Trophoblast cell (in vitro differentiated cells and primary cell): ENCODE results near the gene FHAD1.

Source experiments
- DNase-seq, 2 donors: peaks; one replicate each; pipeline ENCODE4 v3.0.0-alpha.2; 2016
- H2AFZ ChIP-seq: 2 replicates; pipeline ENCODE4 v1.6.1; 2013; ENCODE audit warnings: low read length, moderate library complexity, mild to moderate bottlenecking; ENCODE audit not compliant: insufficient read depth, poor library complexity
- H2AK5ac ChIP-seq: 2 replicates; pipeline ENCODE4 v1.6.1; 2013; ENCODE audit warnings: mild to moderate bottlenecking, low read length
- H2BK120ac ChIP-seq: 2 replicates; pipeline ENCODE4 v1.6.1; 2013; ENCODE audit warnings: low read length, mild to moderate bottlenecking, moderate library complexity; ENCODE audit not compliant: insufficient read depth, poor library complexity
- H2BK12ac ChIP-seq: 2 replicates; pipeline ENCODE4 v1.6.1; 2013; ENCODE audit warnings: mild to moderate bottlenecking, low read length, moderate library complexity
- H2BK5ac ChIP-seq: 2 replicates; pipeline ENCODE4 v1.6.1; 2013; ENCODE audit warnings: low read length, low read depth, moderate library complexity, mild to moderate bottlenecking; ENCODE audit not compliant: poor library complexity
- H3K14ac ChIP-seq: 2 replicates; pipeline ENCODE4 v1.6.1; 2013; ENCODE audit warnings: mild to moderate bottlenecking, low read length
- H3K18ac ChIP-seq: 2 replicates; pipeline ENCODE4 v1.6.1; 2013; ENCODE audit warnings: mild to moderate bottlenecking, low read length
- H3K23ac ChIP-seq: 2 replicates; pipeline ENCODE4 v1.6.1; 2013; ENCODE audit warnings: low read length
- H3K27ac ChIP-seq: 2 replicates; pipeline ENCODE4 v1.5.1; 2013; ENCODE audit warnings: low read depth, mild to moderate bottlenecking, inconsistent platforms, low read length, moderate library complexity
- H3K27me3 ChIP-seq: 2 replicates; pipeline ENCODE4 v1.6.1; 2013; ENCODE audit warnings: inconsistent platforms, mild to moderate bottlenecking, low read length, moderate library complexity; ENCODE audit not compliant: insufficient read depth
- H3K36me3 ChIP-seq, 2 experiments: 1 replicate in 1 of 2; 2 replicates in 1 of 2; pipeline ENCODE4 v1.6.1; 2013; ENCODE audit warnings: low read length in 2 of 2, mild to moderate bottlenecking in 2 of 2, moderate library complexity in 1 of 2; ENCODE audit not compliant: insufficient read depth in 2 of 2, control insufficient read depth in 1 of 2
- H3K4ac ChIP-seq: 2 replicates; pipeline ENCODE4 v1.6.1; 2013; ENCODE audit warnings: low read depth, mild to moderate bottlenecking, low read length, moderate library complexity
- H3K4me1 ChIP-seq, 2 experiments: 1 replicate in 1 of 2; 2 replicates in 1 of 2; pipeline ENCODE4 v1.6.1; 2013; ENCODE audit warnings: low read length in 2 of 2, mild to moderate bottlenecking in 2 of 2, moderate library complexity in 1 of 2; ENCODE audit not compliant: insufficient read depth in 2 of 2, control insufficient read depth in 1 of 2
- H3K4me2 ChIP-seq: 2 replicates; pipeline ENCODE4 v1.6.1; 2013; ENCODE audit warnings: inconsistent platforms, mild to moderate bottlenecking, low read length, moderate library complexity
- H3K4me3 ChIP-seq: 2 replicates; pipeline ENCODE4 v1.5.1; 2013; ENCODE audit warnings: mild to moderate bottlenecking, low read depth, low read length, inconsistent platforms
- H3K79me1 ChIP-seq: one replicate; pipeline ENCODE4 v1.6.1; 2013; ENCODE audit warnings: low read length
- H3K79me2 ChIP-seq: 2 replicates; pipeline ENCODE4 v1.6.1; 2013; ENCODE audit warnings: low read length, mild to moderate bottlenecking; ENCODE audit not compliant: control insufficient read depth, insufficient read depth, poor library complexity
- H3K9ac ChIP-seq: 2 replicates; pipeline ENCODE4 v1.6.1; 2013; ENCODE audit warnings: mild to moderate bottlenecking, low read length
- H3K9me3 ChIP-seq: 2 replicates; pipeline ENCODE4 v1.6.1; 2013; ENCODE audit warnings: low read depth, mild to moderate bottlenecking, control low read depth, inconsistent platforms, low read length; ENCODE audit not compliant: insufficient read depth
- H4K12ac ChIP-seq: 2 replicates; pipeline ENCODE4 v1.6.1; 2013; ENCODE audit warnings: low read depth, mild to moderate bottlenecking, low read length, moderate library complexity
- H4K8ac ChIP-seq: 2 replicates; pipeline ENCODE4 v1.6.1; 2013; ENCODE audit warnings: low read depth, mild to moderate bottlenecking, low read length, moderate library complexity
- H4K91ac ChIP-seq: one replicate; pipeline ENCODE4 v1.6.1; 2013; ENCODE audit warnings: low read depth, mild to moderate bottlenecking, low read length, moderate library complexity
- WGBS: extraction: QIAGEN DNeasy Blood & Tissue Kit; methylation state at CpG from one replicate; pipeline ENCODE4 v1.1.7; 2013; ENCODE audit warnings: missing lambda C conversion rate; ENCODE audit not compliant: insufficient read length, insufficient coverage; ENCODE audit errors: extremely low coverage; 5-methylcytosine and 5-hydroxymethylcytosine counted together

Gene FHAD1

DNA sequence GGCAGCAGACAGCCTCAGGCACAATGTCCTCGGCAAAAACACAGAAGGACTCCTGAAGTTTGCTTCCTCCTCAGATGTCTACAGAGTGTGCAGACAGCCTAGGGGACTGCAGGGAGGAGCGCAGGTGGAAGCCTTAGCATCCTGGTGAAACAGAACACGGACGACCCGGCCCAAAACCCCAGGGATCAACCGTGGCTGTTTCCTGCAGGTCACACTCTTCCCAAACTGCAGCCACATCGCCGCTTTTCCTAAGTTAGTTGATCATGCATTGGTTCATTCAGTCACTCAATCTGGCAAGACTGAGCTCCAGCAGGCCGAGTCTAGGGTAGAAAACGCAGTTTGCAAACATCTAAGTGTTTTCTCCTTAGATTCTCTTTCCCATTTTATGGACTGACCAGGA lies 33.4 kb downstream of the FHAD1 start:
- H4K91ac ChIP-seq = no peak overlapping the region
- no peak overlapping the region for H4K12ac ChIP-seq
- H4K8ac ChIP-seq = no peak overlapping the region
- no peak overlapping the region for H2BK120ac ChIP-seq
- H3K79me1 ChIP-seq = no peaks in the 10 kb centered on the region
- no peak overlapping the region for H3K27ac ChIP-seq
- H3K23ac ChIP-seq = no peak overlapping the region
- H2BK5ac ChIP-seq = no peak overlapping the region
- no peaks in the 10 kb centered on the region for H3K79me2 ChIP-seq
- H3K18ac ChIP-seq = no peak overlapping the region
- H3K27me3 ChIP-seq = peaks cover 2% of the 10 kb centered on the region
- no peak for DNase-seq
- H2BK12ac ChIP-seq = no peak overlapping the region
- no peak overlapping the region for H3K14ac ChIP-seq
- H3K9me3 ChIP-seq = no peaks in the 10 kb centered on the region
- no peaks in the 10 kb centered on the region for H3K36me3 ChIP-seq
- no peak overlapping the region for H2AFZ ChIP-seq
- no peak overlapping the region for H3K4me2 ChIP-seq
- no CpG with 5 or more reads among the region's 10 CpGs for WGBS
- H3K4me1 ChIP-seq = no peaks in the 10 kb centered on the region
- no peak overlapping the region for H2AK5ac ChIP-seq
- no peak overlapping the region for H3K9ac ChIP-seq
- no peak overlapping the region for H3K4ac ChIP-seq
- no peak overlapping the region for H3K4me3 ChIP-seq

- no peak overlapping the region for H3K9ac ChIP-seq
- H3K23ac ChIP-seq = no peak overlapping the region
- H3K79me2 ChIP-seq = no peaks in the 10 kb centered on the region
- no peaks in the 10 kb centered on the region for H3K36me3 ChIP-seq
- no CpG with 5 or more reads among the region's 2 CpGs for WGBS
- no peaks in the 10 kb centered on the region for H3K27me3 ChIP-seq
- H3K14ac ChIP-seq = no peak overlapping the region
- no peak overlapping the region for H3K27ac ChIP-seq
- H2AK5ac ChIP-seq = no peak overlapping the region
- no peak for DNase-seq
- H3K79me1 ChIP-seq = no peaks in the 10 kb centered on the region
- H4K12ac ChIP-seq = no peak overlapping the region
- H2BK120ac ChIP-seq = no peak overlapping the region
- no peaks in the 10 kb centered on the region for H3K9me3 ChIP-seq
- H4K8ac ChIP-seq = no peak overlapping the region
- no peaks in the 10 kb centered on the region for H3K4me1 ChIP-seq
- no peak overlapping the region for H4K91ac ChIP-seq
- H2AFZ ChIP-seq = no peak overlapping the region
- H3K4ac ChIP-seq = no peak overlapping the region
- H2BK12ac ChIP-seq = no peak overlapping the region
- H2BK5ac ChIP-seq = no peak overlapping the region
- H3K4me2 ChIP-seq = no peak overlapping the region
- no peak overlapping the region for H3K18ac ChIP-seq
- no peak overlapping the region for H3K4me3 ChIP-seq
Measured at GRCh38 chr1:15282038-15282437, 35.0 kb downstream of the FHAD1 start.

DNA sequence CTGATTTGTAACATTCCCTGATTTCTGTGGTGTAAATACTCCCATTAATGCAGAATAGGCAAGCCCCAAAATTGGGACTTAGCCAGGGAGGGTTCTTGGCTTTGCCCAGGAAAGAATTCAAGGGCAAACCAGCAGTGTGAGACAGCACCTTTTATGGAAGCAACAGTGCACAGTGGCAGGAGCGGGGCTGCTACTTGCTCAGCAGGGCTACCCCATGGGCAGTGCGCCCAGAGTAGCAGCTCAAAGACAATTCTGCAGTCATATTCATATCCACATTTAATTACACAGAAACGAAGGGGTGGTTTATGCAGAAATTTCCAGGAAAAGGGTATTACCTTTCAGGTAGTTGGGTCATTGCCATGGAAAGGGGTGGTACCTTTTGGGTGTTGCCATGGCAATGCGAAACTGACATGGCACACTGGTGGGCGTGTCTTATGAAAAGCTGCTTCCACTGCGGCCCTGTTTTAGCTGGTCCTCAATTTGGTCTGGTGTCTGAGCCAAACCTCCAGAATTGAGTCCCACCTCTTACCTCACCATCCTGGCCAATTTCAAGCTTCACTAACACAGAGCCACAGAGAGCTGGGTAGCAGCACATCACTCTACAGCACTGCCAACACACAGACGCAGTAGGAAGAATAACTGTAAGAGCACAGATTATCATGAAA lies 35.9 kb downstream of the FHAD1 start:
- no peak overlapping the region for H2AK5ac ChIP-seq
- DNase-seq = no peak
- WGBS = no CpG with 5 or more reads among the region's 7 CpGs

GRCh38 chr1:15283526-15283925 lies 36.5 kb downstream of the FHAD1 start:
- Histone ChIP-seq H4K91ac (no peak overlapping the region), H4K8ac (no peak overlapping the region), H2AK5ac (no peak overlapping the region), H3K79me1 (no peaks in the 10 kb centered on the region), H3K36me3 (no peaks in the 10 kb centered on the region), H3K4me1 (no peaks in the 10 kb centered on the region), H3K27me3 (no peaks in the 10 kb centered on the region), H3K4ac (no peak overlapping the region), H3K4me2 (no peak overlapping the region), H2BK12ac (no peak overlapping the region), H3K79me2 (no peaks in the 10 kb centered on the region), H3K23ac (no peak overlapping the region), H3K18ac (no peak overlapping the region), H4K12ac (no peak overlapping the region), H3K4me3 (no peak overlapping the region), H3K14ac (no peak overlapping the region), H3K9ac (no peak overlapping the region), H3K27ac (no peak overlapping the region), H2BK120ac (no peak overlapping the region), H3K9me3 (no peaks in the 10 kb centered on the region), H2AFZ (no peak overlapping the region), H2BK5ac (no peak overlapping the region)
- no CpG with 5 or more reads among the region's 2 CpGs for WGBS
- DNase-seq = no peak

More for the DNA sequence above, 35.9 kb downstream of the FHAD1 start:
- Histone ChIP-seq H3K18ac (no peak overlapping the region), H4K91ac (no peak overlapping the region), H3K4ac (no peak overlapping the region), H3K14ac (no peak overlapping the region), H3K36me3 (no peaks in the 10 kb centered on the region), H3K4me2 (no peak overlapping the region), H4K12ac (no peak overlapping the region), H3K27ac (no peak overlapping the region), H3K4me3 (no peak overlapping the region), H3K79me2 (no peaks in the 10 kb centered on the region), H3K27me3 (no peaks in the 10 kb centered on the region), H2BK120ac (no peak overlapping the region), H3K9ac (no peak overlapping the region), H3K79me1 (no peaks in the 10 kb centered on the region), H2BK5ac (no peak overlapping the region), H3K4me1 (no peaks in the 10 kb centered on the region), H3K9me3 (no peaks in the 10 kb centered on the region), H3K23ac (peak overlapping the region; percentile 33), H4K8ac (no peak overlapping the region), H2AFZ (no peak overlapping the region), H2BK12ac (no peak overlapping the region)
